HepG2 (cell line): ENCODE measurements around the gene CRYM. TPM values are rescaled to one million over a fixed set of nuclear protein-coding genes. Genes with fewer than 3 reads are reported as not detected.

Experiments used
- CSRNP1 ChIP-seq: sonication (generic); formaldehyde crosslinking; IDR thresholded peaks from 2 replicates; pipeline ENCODE4 v1.8.1; 2023; ENCODE audit warnings: mild to moderate bottlenecking, missing genetic modification reagents
- GABPB1 ChIP-seq: IDR thresholded peaks from 2 replicates; pipeline ENCODE4 v1.6.1; 2016; ENCODE audit warnings: mild to moderate bottlenecking, missing genetic modification reagents, moderate library complexity, missing compliant biosample characterization
- MED13 ChIP-seq: sonication (generic); formaldehyde crosslinking; IDR thresholded peaks from 2 replicates; pipeline ENCODE4 v1.5.0; 2020; ENCODE audit warnings: missing genetic modification reagents
- PREB ChIP-seq: sonication (generic); formaldehyde crosslinking; IDR thresholded peaks from 2 replicates; pipeline ENCODE4 v1.4.0; 2020; ENCODE audit warnings: missing genetic modification reagents
- RARG ChIP-seq: sonication (generic); formaldehyde crosslinking; IDR thresholded peaks from 2 replicates; pipeline ENCODE4 v1.4.0; 2020; ENCODE audit warnings: low read depth, mild to moderate bottlenecking, missing genetic modification reagents
- SOX6 ChIP-seq, 2 experiments: fragments of 450-650 bp in 1 of 2; sonication (generic) in 1 of 2; formaldehyde crosslinking in 1 of 2; IDR thresholded peaks; 2 replicates each; pipeline versions ENCODE4 v1.4.0 to v1.6.1; 2017 to 2020; ENCODE audit warnings: antibody characterized with exemption in 1 of 2, mild to moderate bottlenecking in 1 of 2, missing genetic modification reagents in 1 of 2
- ZNF235 ChIP-seq: sonication (generic); formaldehyde crosslinking; IDR thresholded peaks from 2 replicates; pipeline ENCODE4 v1.8.1; 2023; ENCODE audit warnings: mild to moderate bottlenecking, missing genetic modification reagents, borderline replicate concordance
- ZNF274 ChIP-seq: sonication (generic); formaldehyde crosslinking; IDR thresholded peaks from 2 replicates; pipeline ENCODE4 v1.5.1; 2020; ENCODE audit warnings: mild to moderate bottlenecking, missing genetic modification reagents
- ZNF407 ChIP-seq: sonication (generic); formaldehyde crosslinking; IDR thresholded peaks from one replicate; pipeline ENCODE4 v1.5.1; 2020; ENCODE audit warnings: mild to moderate bottlenecking, missing genetic modification reagents; ENCODE audit errors: not compliant biosample characterization
- ZNF44 ChIP-seq: sonication (generic); formaldehyde crosslinking; IDR thresholded peaks from 2 replicates; pipeline ENCODE4 v1.5.1; 2020; ENCODE audit warnings: mild to moderate bottlenecking, missing genetic modification reagents
- ZNF549 ChIP-seq: sonication (generic); formaldehyde crosslinking; IDR thresholded peaks from 2 replicates; pipeline ENCODE4 v1.5.0; 2020; ENCODE audit warnings: missing genetic modification reagents
- ZNF614 ChIP-seq: IDR thresholded peaks from 2 replicates; pipeline ENCODE4 v1.6.1; 2018; ENCODE audit warnings: missing biosample characterization, missing genetic modification reagents, inconsistent platforms, borderline replicate concordance
- polyA plus RNA-seq, 8 experiments: library from polyadenylated mRNA; depleted of rRNA in 3 of 8; stranded (reverse) in 7 of 8; unstranded in 1 of 8; fragments of >200 nt; fragmentation: Illumina TruSeq in 4 of 8; extraction: Trizol in 4 of 8; gene quantifications; 2 replicates each; pipeline versions ENCODE4 v1.2.1 to v1.2.3, GENCODE V29; 2011 to 2016; ENCODE audit warnings: low read depth in 4 of 8, missing spikeins in 1 of 8, mixed read lengths in 1 of 8; ENCODE audit not compliant: insufficient read depth in 1 of 8
- total RNA-seq, 5 experiments: library from RNA; depleted of rRNA; stranded (reverse); fragments of >200 nt; fragmentation: Illumina TruSeq; extraction: Trizol; gene quantifications; 2 replicates each; pipeline ENCODE4 v1.2.3, GENCODE V29; 2016; ENCODE audit warnings: low read depth in 1 of 5
- TF ChIP-seq, protein P1 (sequence below): sonication (generic); formaldehyde crosslinking; conservative IDR thresholded peaks from 2 replicates; pipeline ENCODE4 v1.4.0; 2020; ENCODE audit warnings: mild to moderate bottlenecking, missing genetic modification reagents, moderate library complexity

Gene CRYM
- total and polyA plus RNA-seq, 2 of the 13 experiments (the other 11 are each of a cell fraction or from before 2014, with no cell fraction given), result 1.9 to 2.2 TPM

- TF ChIP-seq ZNF407 (CRISPR knock-in tag) (no peak), ZNF274 (CRISPR knock-in tag) (peak; percentile 62; the same call in 1 of the 2 replicates), ZNF549 (CRISPR knock-in tag) (no peak), SOX6 (IDR thresholded peaks at IDR 0.05) (no peak), SOX6 (CRISPR knock-in tag; IDR thresholded peaks at IDR 0.05) (peak; percentile 91), ZNF235 (CRISPR knock-in tag) (no peak), MED13 (CRISPR knock-in tag) (peak; percentile 8; the same call in 1 of the 2 replicates), RARG (no peak), ZNF44 (CRISPR knock-in tag) (peak; percentile 97), CSRNP1 (CRISPR knock-in tag) (peak; percentile 93; the same call in 1 of the 2 replicates), ZNF614 (CRISPR knock-in tag) (peak; percentile 99), PREB (CRISPR knock-in tag) (no peak), GABPB1 (CRISPR knock-in tag) (peak; percentile 83)
- TF ChIP-seq, protein P1, sequence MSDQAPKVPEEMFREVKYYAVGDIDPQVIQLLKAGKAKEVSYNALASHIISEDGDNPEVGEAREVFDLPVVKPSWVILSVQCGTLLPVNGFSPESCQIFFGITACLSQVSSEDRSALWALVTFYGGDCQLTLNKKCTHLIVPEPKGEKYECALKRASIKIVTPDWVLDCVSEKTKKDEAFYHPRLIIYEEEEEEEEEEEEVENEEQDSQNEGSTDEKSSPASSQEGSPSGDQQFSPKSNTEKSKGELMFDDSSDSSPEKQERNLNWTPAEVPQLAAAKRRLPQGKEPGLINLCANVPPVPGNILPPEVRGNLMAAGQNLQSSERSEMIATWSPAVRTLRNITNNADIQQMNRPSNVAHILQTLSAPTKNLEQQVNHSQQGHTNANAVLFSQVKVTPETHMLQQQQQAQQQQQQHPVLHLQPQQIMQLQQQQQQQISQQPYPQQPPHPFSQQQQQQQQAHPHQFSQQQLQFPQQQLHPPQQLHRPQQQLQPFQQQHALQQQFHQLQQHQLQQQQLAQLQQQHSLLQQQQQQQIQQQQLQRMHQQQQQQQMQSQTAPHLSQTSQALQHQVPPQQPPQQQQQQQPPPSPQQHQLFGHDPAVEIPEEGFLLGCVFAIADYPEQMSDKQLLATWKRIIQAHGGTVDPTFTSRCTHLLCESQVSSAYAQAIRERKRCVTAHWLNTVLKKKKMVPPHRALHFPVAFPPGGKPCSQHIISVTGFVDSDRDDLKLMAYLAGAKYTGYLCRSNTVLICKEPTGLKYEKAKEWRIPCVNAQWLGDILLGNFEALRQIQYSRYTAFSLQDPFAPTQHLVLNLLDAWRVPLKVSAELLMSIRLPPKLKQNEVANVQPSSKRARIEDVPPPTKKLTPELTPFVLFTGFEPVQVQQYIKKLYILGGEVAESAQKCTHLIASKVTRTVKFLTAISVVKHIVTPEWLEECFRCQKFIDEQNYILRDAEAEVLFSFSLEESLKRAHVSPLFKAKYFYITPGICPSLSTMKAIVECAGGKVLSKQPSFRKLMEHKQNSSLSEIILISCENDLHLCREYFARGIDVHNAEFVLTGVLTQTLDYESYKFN (CRISPR knock-in tag), result peak; percentile 52; the same call in 1 of the 2 replicates
Measured at GRCh38 chr16:21300309-21301167, 22.4 kb upstream of the CRYM start (continued).
